GM12878 (cell line): ENCODE data around the gene NBEA. TPM values are rescaled to one million over a fixed set of nuclear protein-coding genes. Genes with fewer than 3 reads are reported as not detected.

Source experiments
- ZNF217 ChIP-seq: fragments of 450-650 bp; IDR thresholded peaks from 2 replicates; pipeline ENCODE4 v1.6.1; 2017; ENCODE audit warnings: antibody characterized with exemption, mild to moderate bottlenecking
- polyA plus RNA-seq, 11 experiments: library from polyadenylated mRNA; depleted of rRNA in 4 of 11; unstranded in 6 of 11; stranded (reverse) in 5 of 11; fragments of >200 nt; fragmentation: Nextera tagmentation in 4 of 11; fragmentation: Illumina TruSeq in 1 of 11; extraction: Ambion mirVana in 4 of 11; extraction: Trizol in 1 of 11; gene quantifications; 1 replicate in 1 of 11; 2 replicates in 10 of 11; pipeline versions ENCODE4 v1.2.1 to v1.2.3, GENCODE V29; 2011 to 2016; ENCODE audit warnings: inconsistent platforms in 2 of 11, missing spikeins in 2 of 11, low read depth in 1 of 11
- total RNA-seq, 4 experiments: library from RNA; depleted of rRNA in 3 of 4; stranded (reverse); fragments of >200 nt in 3 of 4; fragmentation: Illumina TruSeq in 1 of 4; extraction: Trizol in 1 of 4; gene quantifications; 2 replicates each; pipeline versions ENCODE4 v1.2.1 to v1.2.3, GENCODE V29; 2013 to 2021
- TF ChIP-seq, protein P1 (sequence below): IDR thresholded peaks from 2 replicates; pipeline ENCODE4 v1.6.1; 2012; ENCODE audit warnings: mild to moderate bottlenecking, low read depth, low read length
- TF ChIP-seq, protein P2 (sequence below): fragments of 450-650 bp; IDR thresholded peaks from 2 replicates; pipeline ENCODE4 v1.6.1; 2018; ENCODE audit warnings: mild to moderate bottlenecking, low read depth, moderate library complexity; ENCODE audit not compliant: partially characterized antibody
- TF ChIP-seq, protein P3 (sequence below): IDR thresholded peaks from 2 replicates; pipeline ENCODE4 v1.6.1; 2011; ENCODE audit warnings: low read depth, low read length, improper control_type of control experiment, borderline replicate concordance

NBEA gene
- total and polyA plus RNA-seq, 10 of the 15 experiments (the other 5 are each of a cell fraction or from before 2014, with no cell fraction given): 0.23 to 3.6 (median 0.55) TPM

GRCh38 chr13:35477386-35477946 lies 535.4 kb downstream of the NBEA start (continued):
- TF ChIP-seq, protein P1, sequence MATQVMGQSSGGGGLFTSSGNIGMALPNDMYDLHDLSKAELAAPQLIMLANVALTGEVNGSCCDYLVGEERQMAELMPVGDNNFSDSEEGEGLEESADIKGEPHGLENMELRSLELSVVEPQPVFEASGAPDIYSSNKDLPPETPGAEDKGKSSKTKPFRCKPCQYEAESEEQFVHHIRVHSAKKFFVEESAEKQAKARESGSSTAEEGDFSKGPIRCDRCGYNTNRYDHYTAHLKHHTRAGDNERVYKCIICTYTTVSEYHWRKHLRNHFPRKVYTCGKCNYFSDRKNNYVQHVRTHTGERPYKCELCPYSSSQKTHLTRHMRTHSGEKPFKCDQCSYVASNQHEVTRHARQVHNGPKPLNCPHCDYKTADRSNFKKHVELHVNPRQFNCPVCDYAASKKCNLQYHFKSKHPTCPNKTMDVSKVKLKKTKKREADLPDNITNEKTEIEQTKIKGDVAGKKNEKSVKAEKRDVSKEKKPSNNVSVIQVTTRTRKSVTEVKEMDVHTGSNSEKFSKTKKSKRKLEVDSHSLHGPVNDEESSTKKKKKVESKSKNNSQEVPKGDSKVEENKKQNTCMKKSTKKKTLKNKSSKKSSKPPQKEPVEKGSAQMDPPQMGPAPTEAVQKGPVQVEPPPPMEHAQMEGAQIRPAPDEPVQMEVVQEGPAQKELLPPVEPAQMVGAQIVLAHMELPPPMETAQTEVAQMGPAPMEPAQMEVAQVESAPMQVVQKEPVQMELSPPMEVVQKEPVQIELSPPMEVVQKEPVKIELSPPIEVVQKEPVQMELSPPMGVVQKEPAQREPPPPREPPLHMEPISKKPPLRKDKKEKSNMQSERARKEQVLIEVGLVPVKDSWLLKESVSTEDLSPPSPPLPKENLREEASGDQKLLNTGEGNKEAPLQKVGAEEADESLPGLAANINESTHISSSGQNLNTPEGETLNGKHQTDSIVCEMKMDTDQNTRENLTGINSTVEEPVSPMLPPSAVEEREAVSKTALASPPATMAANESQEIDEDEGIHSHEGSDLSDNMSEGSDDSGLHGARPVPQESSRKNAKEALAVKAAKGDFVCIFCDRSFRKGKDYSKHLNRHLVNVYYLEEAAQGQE: no peak
- TF ChIP-seq, protein P2, sequence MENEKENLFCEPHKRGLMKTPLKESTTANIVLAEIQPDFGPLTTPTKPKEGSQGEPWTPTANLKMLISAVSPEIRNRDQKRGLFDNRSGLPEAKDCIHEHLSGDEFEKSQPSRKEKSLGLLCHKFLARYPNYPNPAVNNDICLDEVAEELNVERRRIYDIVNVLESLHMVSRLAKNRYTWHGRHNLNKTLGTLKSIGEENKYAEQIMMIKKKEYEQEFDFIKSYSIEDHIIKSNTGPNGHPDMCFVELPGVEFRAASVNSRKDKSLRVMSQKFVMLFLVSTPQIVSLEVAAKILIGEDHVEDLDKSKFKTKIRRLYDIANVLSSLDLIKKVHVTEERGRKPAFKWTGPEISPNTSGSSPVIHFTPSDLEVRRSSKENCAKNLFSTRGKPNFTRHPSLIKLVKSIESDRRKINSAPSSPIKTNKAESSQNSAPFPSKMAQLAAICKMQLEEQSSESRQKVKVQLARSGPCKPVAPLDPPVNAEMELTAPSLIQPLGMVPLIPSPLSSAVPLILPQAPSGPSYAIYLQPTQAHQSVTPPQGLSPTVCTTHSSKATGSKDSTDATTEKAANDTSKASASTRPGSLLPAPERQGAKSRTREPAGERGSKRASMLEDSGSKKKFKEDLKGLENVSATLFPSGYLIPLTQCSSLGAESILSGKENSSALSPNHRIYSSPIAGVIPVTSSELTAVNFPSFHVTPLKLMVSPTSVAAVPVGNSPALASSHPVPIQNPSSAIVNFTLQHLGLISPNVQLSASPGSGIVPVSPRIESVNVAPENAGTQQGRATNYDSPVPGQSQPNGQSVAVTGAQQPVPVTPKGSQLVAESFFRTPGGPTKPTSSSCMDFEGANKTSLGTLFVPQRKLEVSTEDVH: no peak
- TF ChIP-seq, protein P3, sequence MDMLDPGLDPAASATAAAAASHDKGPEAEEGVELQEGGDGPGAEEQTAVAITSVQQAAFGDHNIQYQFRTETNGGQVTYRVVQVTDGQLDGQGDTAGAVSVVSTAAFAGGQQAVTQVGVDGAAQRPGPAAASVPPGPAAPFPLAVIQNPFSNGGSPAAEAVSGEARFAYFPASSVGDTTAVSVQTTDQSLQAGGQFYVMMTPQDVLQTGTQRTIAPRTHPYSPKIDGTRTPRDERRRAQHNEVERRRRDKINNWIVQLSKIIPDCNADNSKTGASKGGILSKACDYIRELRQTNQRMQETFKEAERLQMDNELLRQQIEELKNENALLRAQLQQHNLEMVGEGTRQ: no peak
- TF ChIP-seq ZNF217: no peak
- TF ChIP-seq, all 136 proteins: peak for 0
